H1 (cell line): ENCODE results near the gene MBD3L2B. TPM values are rescaled to one million over a fixed set of nuclear protein-coding genes. Genes with fewer than 3 reads are reported as not detected.
"Not testable (repeated sequence)": the region's sequence is repeated elsewhere in the genome, so short reads cannot be mapped to it uniquely, and the experiment has no call there.

Experiments
- CTCF ChIA-PET: fragments of 300-600 bp; sonication (Branson Sonifier 250); formaldehyde crosslinking; loops from one replicate; lab custom pipeline; 2021; ENCODE audit not compliant: partially characterized antibody; lab: Charles Lee
- POLR2A ChIA-PET: fragments of 300-600 bp; sonication (Branson Sonifier 250); formaldehyde crosslinking; loops from one replicate; lab custom pipeline; 2021; ENCODE audit warnings: inconsistent platforms; ENCODE audit not compliant: partially characterized antibody; lab: Charles Lee
- DNase-seq, 2 experiments: peaks; one replicate each; pipeline versions ENCODE4 v3.0.0 to v3.0.0-alpha.2; 2010 to 2022; ENCODE audit warnings: low spot score in 2 of 2, low read depth in 1 of 2, mixed read lengths in 1 of 2
- FAIRE-seq: peaks from 2 replicates; lab custom pipeline; 2011; peaks lifted over from hg19 to GRCh38; lab: Jason Lieb, UNC
- H2AFZ ChIP-seq: 2 replicates; pipeline ENCODE4 v1.8.1; 2012; ENCODE audit warnings: low read length, inconsistent platforms
- H2AK5ac ChIP-seq: 2 replicates; pipeline ENCODE4 v1.6.1; 2013; ENCODE audit warnings: low read depth, low read length
- H2BK120ac ChIP-seq: replicated peaks from 2 replicates; pipeline ENCODE3; 2013; ENCODE audit warnings: low read depth, low read length, inconsistent platforms
- H2BK12ac ChIP-seq: 2 replicates; pipeline ENCODE4 v1.6.1; 2013; ENCODE audit warnings: low read depth, low read length
- H2BK15ac ChIP-seq: 2 replicates; pipeline ENCODE4 v1.6.1; 2013; ENCODE audit warnings: low read length
- H2BK20ac ChIP-seq: 2 replicates; pipeline ENCODE4 v1.6.1; 2013; ENCODE audit warnings: low read length
- H2BK5ac ChIP-seq: 2 replicates; pipeline ENCODE4 v1.6.1; 2013; ENCODE audit warnings: low read depth, low read length
- H3K14ac ChIP-seq: 2 replicates; pipeline ENCODE4 v1.6.1; 2013; ENCODE audit warnings: inconsistent platforms; ENCODE audit not compliant: insufficient read length
- H3K18ac ChIP-seq: 2 replicates; pipeline ENCODE4 v1.6.1; 2013; ENCODE audit warnings: low read length; ENCODE audit errors: extremely low read depth
- H3K23ac ChIP-seq: 2 replicates; pipeline ENCODE4 v1.6.1; 2013; ENCODE audit warnings: inconsistent platforms; ENCODE audit not compliant: insufficient read length
- H3K23me2 ChIP-seq: 2 replicates; pipeline ENCODE4 v1.6.1; 2013; ENCODE audit warnings: low read depth, low read length
- H3K27ac ChIP-seq: 2 replicates; pipeline ENCODE4 v1.6.1; 2011; ENCODE audit warnings: low read depth, low read length, inconsistent platforms
- H3K27me3 ChIP-seq, 4 experiments: replicated peaks in 1 of 4; 1 replicate in 1 of 4; 2 replicates in 3 of 4; pipeline versions ENCODE4 v1.6.1 to v1.8.1; 2011 to 2013; ENCODE audit warnings: low read length in 3 of 4, mild to moderate bottlenecking in 3 of 4, inconsistent platforms in 2 of 4, mixed read lengths in 2 of 4, moderate library complexity in 1 of 4; ENCODE audit not compliant: control insufficient read depth in 3 of 4, insufficient read depth in 3 of 4; ENCODE audit errors: extremely low read depth in 1 of 4
- H3K36me3 ChIP-seq, 4 experiments: 2 replicates each; pipeline versions ENCODE4 v1.6.1 to v1.8.1; 2011 to 2013; ENCODE audit warnings: mild to moderate bottlenecking in 4 of 4, low read length in 3 of 4, moderate library complexity in 2 of 4, control low read depth in 1 of 4, inconsistent platforms in 1 of 4; ENCODE audit not compliant: insufficient read depth in 4 of 4, control insufficient read depth in 2 of 4
- H3K4ac ChIP-seq: replicated peaks from 2 replicates; pipeline ENCODE3; 2013; ENCODE audit warnings: low read length, low read depth, mixed read lengths, inconsistent platforms; ENCODE audit not compliant: insufficient read length
- H3K4me1 ChIP-seq, 4 experiments: replicated peaks in 1 of 4; 1 replicate in 1 of 4; 2 replicates in 3 of 4; pipeline versions ENCODE4 v1.6.1 to v1.8.1; 2011 to 2013; ENCODE audit warnings: low read length in 3 of 4, inconsistent platforms in 2 of 4, mixed read lengths in 1 of 4; ENCODE audit not compliant: insufficient read depth in 4 of 4, control insufficient read depth in 3 of 4
- H3K4me2 ChIP-seq, 2 experiments: 2 replicates each; pipeline versions ENCODE4 v1.6.1 to v1.8.1; 2011 to 2013; ENCODE audit warnings: low read depth in 2 of 2, low read length in 2 of 2, control low read depth in 1 of 2, inconsistent platforms in 1 of 2, mild to moderate bottlenecking in 1 of 2; ENCODE audit not compliant: insufficient read depth in 1 of 2
- H3K4me3 ChIP-seq, 4 experiments: fragments of 200-600, 300-600 bp in 1 of 4; sonication (generic), shearing (Covaris generic), sonication (Bioruptor Twin) in 1 of 4; 2 replicates each; pipeline versions ENCODE4 v1.5.1 to v1.8.1; 2011 to 2016; ENCODE audit warnings: low read length in 4 of 4, low read depth in 3 of 4, control low read depth in 2 of 4, inconsistent platforms in 2 of 4, mild to moderate bottlenecking in 2 of 4, mixed read lengths in 1 of 4, moderate library complexity in 1 of 4; ENCODE audit not compliant: insufficient read depth in 2 of 4; ENCODE audit errors: extremely low read depth in 1 of 4
- H3K56ac ChIP-seq: replicated peaks from 2 replicates; pipeline ENCODE3; 2013; ENCODE audit warnings: low read depth, mild to moderate bottlenecking, mixed read lengths, low read length, inconsistent platforms; ENCODE audit not compliant: insufficient read length
- H3K79me1 ChIP-seq: 2 replicates; pipeline ENCODE4 v1.6.1; 2013; ENCODE audit warnings: low read depth, low read length, control low read depth
- H3K79me2 ChIP-seq, 2 experiments: 2 replicates each; pipeline versions ENCODE4 v1.6.1 to v1.8.1; 2012 to 2013; ENCODE audit warnings: low read length in 2 of 2, mild to moderate bottlenecking in 2 of 2, inconsistent platforms in 1 of 2; ENCODE audit not compliant: insufficient read depth in 2 of 2, control insufficient read depth in 1 of 2
- H3K9ac ChIP-seq, 4 experiments: replicated peaks in 1 of 4; 1 replicate in 1 of 4; 2 replicates in 3 of 4; pipeline versions ENCODE4 v1.6.1 to v1.8.1; 2011 to 2013; ENCODE audit warnings: low read depth in 3 of 4, low read length in 3 of 4, control low read depth in 2 of 4, mild to moderate bottlenecking in 2 of 4, moderate library complexity in 2 of 4, inconsistent platforms in 1 of 4; ENCODE audit errors: extremely low read depth in 1 of 4
- H3K9me3 ChIP-seq, 2 experiments: 2 replicates each; pipeline versions ENCODE4 v1.6.1 to v1.8.1; 2012 to 2013; ENCODE audit warnings: mild to moderate bottlenecking in 2 of 2, moderate library complexity in 2 of 2, control low read depth in 1 of 2, inconsistent platforms in 1 of 2, low read depth in 1 of 2, low read length in 1 of 2, mixed read lengths in 1 of 2; ENCODE audit not compliant: insufficient read depth in 2 of 2
- H4K20me1 ChIP-seq, 2 experiments: replicated peaks in 1 of 2; 2 replicates each; pipeline versions ENCODE3 to v1.8.1; 2011 to 2013; ENCODE audit warnings: inconsistent platforms in 2 of 2, low read length in 2 of 2, mild to moderate bottlenecking in 1 of 2; ENCODE audit not compliant: insufficient read depth in 2 of 2, control insufficient read depth in 1 of 2
- H4K5ac ChIP-seq: 2 replicates; pipeline ENCODE4 v1.6.1; 2013; ENCODE audit warnings: low read length, low read depth, mixed read lengths, inconsistent platforms; ENCODE audit not compliant: insufficient read length
- H4K8ac ChIP-seq: 2 replicates; pipeline ENCODE4 v1.8.0; 2013; ENCODE audit warnings: mild to moderate bottlenecking, moderate library complexity, low read length, inconsistent platforms; ENCODE audit not compliant: insufficient read depth; ENCODE audit errors: extremely low read depth
- H4K91ac ChIP-seq: replicated peaks from 2 replicates; pipeline ENCODE3; 2013; ENCODE audit warnings: low read length, mixed read lengths, inconsistent platforms; ENCODE audit not compliant: insufficient read length
- WGBS, 2 experiments: shearing (Covaris generic) in 1 of 2; methylation state at CpG; one replicate each; pipeline versions ENCODE4 v1.1.6 to v1.1.7; 2013 to 2015; ENCODE audit warnings: low lambda C conversion rate in 2 of 2, mixed read lengths in 2 of 2, inconsistent platforms in 1 of 2, low coverage in 1 of 2, missing lambda C conversion rate in 1 of 2; ENCODE audit not compliant: insufficient replicate concordance in 2 of 2, insufficient coverage in 1 of 2, insufficient read length in 1 of 2; ENCODE audit errors: extremely low coverage in 1 of 2, missing lambda C conversion rate in 1 of 2; 5-methylcytosine and 5-hydroxymethylcytosine counted together
- polyA plus RNA-seq, 7 experiments: library from polyadenylated mRNA; depleted of rRNA in 3 of 7; stranded (reverse) in 5 of 7; unstranded in 2 of 7; fragments of >200 nt in 5 of 7; fragments of 200-250 nt in 2 of 7; gene quantifications; 1 replicate in 5 of 7; 2 replicates in 1 of 7; 4 replicates in 1 of 7; pipeline versions ENCODE4 v1.2.1 to v1.2.3, GENCODE V29; 2011 to 2013; ENCODE audit warnings: missing spikeins in 2 of 7, mixed read lengths in 2 of 7
- total RNA-seq: library from RNA; stranded (reverse); fragmentation: NEBNext Ultra II Directional; extraction: Animal tissue kit (Norgen Biotek cat#: 25700); gene quantifications from 2 replicates; pipeline ENCODE4 v1.2.1, GENCODE V29; 2021

Gene MBD3L2B
- total and polyA plus RNA-seq, 2 of the 8 experiments (the other 6 are each of a cell fraction or from before 2014, with no cell fraction given) = not detected

DNA sequence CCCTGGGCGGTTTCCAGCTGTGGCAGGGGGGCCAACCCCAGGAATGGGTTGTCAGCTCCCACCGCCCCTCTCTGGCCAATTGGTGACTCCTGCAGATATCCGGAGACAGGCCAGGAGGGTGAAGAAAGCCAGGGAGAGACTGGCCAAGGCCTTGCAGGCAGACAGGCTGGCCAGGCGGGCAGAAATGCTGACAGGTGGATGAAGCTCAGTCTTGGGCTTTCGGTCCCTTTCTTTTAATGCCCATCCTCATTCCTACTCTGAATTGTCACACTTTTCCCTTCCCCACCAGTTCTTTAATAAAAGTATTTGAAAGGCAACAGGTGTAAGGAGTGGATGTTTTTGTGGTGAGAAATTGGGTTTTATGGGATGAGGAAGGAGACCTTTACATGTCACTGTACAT is 30.2 kb upstream of the MBD3L2B start:
- POLR2A ChIA-PET, H3K4me3 ChIP-seq: not testable (repeated sequence)
- 87% methylated on average over 3 of the region's 5 CpGs; no CpG with 5 or more reads in 1 of the 2 experiments for WGBS, 2 experiments

DNA sequence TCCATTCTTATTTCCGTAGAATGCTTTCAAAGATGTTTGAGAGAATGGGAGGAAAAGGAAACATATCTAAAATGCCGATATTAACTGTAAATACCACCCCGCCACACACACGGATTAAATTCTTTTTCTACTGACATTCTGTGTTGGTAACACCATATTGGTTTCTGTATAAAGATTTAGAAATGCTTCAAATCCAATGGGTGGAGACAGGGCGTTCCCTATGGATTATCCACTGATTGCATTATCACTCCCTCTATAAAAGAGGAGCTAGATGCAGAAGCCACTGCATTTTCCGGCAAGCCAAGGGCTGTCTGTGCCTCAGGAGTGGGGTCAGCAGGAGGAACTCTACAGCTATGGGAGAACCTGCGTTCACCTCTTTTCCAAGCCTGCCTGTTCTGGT is 27.8 kb upstream of the MBD3L2B start, which contains the start of gene MBD3L2:
TSS of gene MBD3L2 (plus strand) at position 301 of the 400 bp plus-strand sequence. CDS start at position 354, 53 bp downstream.
- H4K91ac ChIP-seq, H3K36me3 ChIP-seq, H3K4me1 ChIP-seq, CTCF ChIA-PET, H4K8ac ChIP-seq, H3K14ac ChIP-seq, H2AK5ac ChIP-seq, H4K5ac ChIP-seq, H3K79me2 ChIP-seq, POLR2A ChIA-PET, H3K9ac ChIP-seq, H2BK5ac ChIP-seq, H3K27ac ChIP-seq, DNase-seq, H2BK20ac ChIP-seq, H3K27me3 ChIP-seq, H3K56ac ChIP-seq, H3K4me2 ChIP-seq, H3K79me1 ChIP-seq, H3K23me2 ChIP-seq, H2AFZ ChIP-seq, H2BK120ac ChIP-seq, H3K18ac ChIP-seq, H3K9me3 ChIP-seq, H3K4me3 ChIP-seq, H3K4ac ChIP-seq, H3K23ac ChIP-seq, H2BK15ac ChIP-seq, H4K20me1 ChIP-seq, H2BK12ac ChIP-seq: not testable (repeated sequence)
- FAIRE-seq = peak; percentile 45
- WGBS, 2 experiments = no CpG with 5 or more reads among the region's 7 CpGs

More for the DNA sequence above, 30.2 kb upstream of the MBD3L2B start:
- H4K91ac ChIP-seq, H3K14ac ChIP-seq, H2AFZ ChIP-seq, H3K27me3 ChIP-seq, CTCF ChIA-PET, H3K4me2 ChIP-seq, H4K8ac ChIP-seq, H2BK12ac ChIP-seq, H3K4me1 ChIP-seq, H4K20me1 ChIP-seq, H2BK15ac ChIP-seq, H3K36me3 ChIP-seq, H2BK5ac ChIP-seq, H2AK5ac ChIP-seq, H2BK20ac ChIP-seq, H3K23me2 ChIP-seq, FAIRE-seq, H3K79me2 ChIP-seq, H3K27ac ChIP-seq, H3K4ac ChIP-seq, H3K79me1 ChIP-seq, H3K9ac ChIP-seq, H3K23ac ChIP-seq, H4K5ac ChIP-seq, H3K18ac ChIP-seq, H2BK120ac ChIP-seq, H3K9me3 ChIP-seq, H3K56ac ChIP-seq, DNase-seq: not testable (repeated sequence)
